HG03378 (cell line): ENCODE results near the gene CDC5L.
"Not testable (repeated sequence)": the region's sequence is repeated elsewhere in the genome, so short reads cannot be mapped to it uniquely, and the experiment has no call there.

Source experiments
- ATAC-seq: cut with Tn5 transposase; IDR thresholded peaks from one replicate; pipeline ENCODE4 v1.9.1; 2021; ENCODE audit warnings: mild to moderate bottlenecking, moderate library complexity; ENCODE audit not compliant: unreplicated experiment

CDC5L gene

GRCh38 chr6:44387346-44388134 is at the start of gene CDC5L:
CDC5L (plus strand) TSS chr6:44387706; CDS start chr6:44387824, 118 bp downstream.
- peak; percentile 91 for ATAC-seq

- ATAC-seq: peak; percentile 75
These were observed 49.0 kb upstream of the CDC5L start for GRCh38 chr6:44338228-44339122.

- ATAC-seq: no peak
These were observed 48.2 kb upstream of the CDC5L start for GRCh38 chr6:44339301-44339700.

GRCh38 chr6:44339763-44340625 is 47.5 kb upstream of the CDC5L start:
- no peak for ATAC-seq

GRCh38 chr6:44341095-44341890 is 46.2 kb upstream of the CDC5L start:
- no peak for ATAC-seq

- ATAC-seq: no peak
These were observed 45.5 kb upstream of the CDC5L start for GRCh38 chr6:44342052-44342451.

- ATAC-seq: no peak
These were observed 45.0 kb upstream of the CDC5L start, which contains the start of gene SPATS1 for GRCh38 chr6:44342489-44342888. SPATS1 (plus strand) TSS chr6:44342650; CDS start chr6:44343096, 446 bp downstream.

- ATAC-seq: not testable (repeated sequence)
These were observed 40.7 kb upstream of the CDC5L start for GRCh38 chr6:44346818-44347217.

GRCh38 chr6:44349904-44350649 is 37.4 kb upstream of the CDC5L start:
- ATAC-seq: no peak

- ATAC-seq: not testable (repeated sequence)
These were observed 36.9 kb upstream of the CDC5L start for GRCh38 chr6:44350650-44350994.

GRCh38 chr6:44352259-44352658 is 35.2 kb upstream of the CDC5L start:
- no peak for ATAC-seq

- ATAC-seq: no peak
These were observed 34.2 kb upstream of the CDC5L start for GRCh38 chr6:44353336-44353735.

- no peak for ATAC-seq
These were observed 31.9 kb upstream of the CDC5L start for GRCh38 chr6:44355640-44356039.

- ATAC-seq: no peak
These were observed 31.0 kb upstream of the CDC5L start for GRCh38 chr6:44356487-44356886.

GRCh38 chr6:44359973-44360372 is 27.5 kb upstream of the CDC5L start:
- ATAC-seq: no peak

GRCh38 chr6:44361947-44362346 is 25.6 kb upstream of the CDC5L start:
- no peak for ATAC-seq

GRCh38 chr6:44363377-44363926 is 24.1 kb upstream of the CDC5L start:
- no peak for ATAC-seq

GRCh38 chr6:44366781-44367180 is 20.7 kb upstream of the CDC5L start:
- no peak for ATAC-seq

GRCh38 chr6:44367681-44368080 is 19.8 kb upstream of the CDC5L start:
- ATAC-seq: no peak
